GM19193 (cell line): ENCODE results near the gene LMF1.

Source experiments
- POLR2A ChIP-seq: IDR thresholded peaks from 4 replicates; pipeline ENCODE4 v1.6.1; 2011; ENCODE audit not compliant: insufficient read depth, insufficient read length; ENCODE audit errors: extremely low read depth

LMF1 gene

GRCh38 chr16:894841-895240, 75.9 kb downstream of the LMF1 start:
- TF ChIP-seq POLR2A, result no peak

DNA sequence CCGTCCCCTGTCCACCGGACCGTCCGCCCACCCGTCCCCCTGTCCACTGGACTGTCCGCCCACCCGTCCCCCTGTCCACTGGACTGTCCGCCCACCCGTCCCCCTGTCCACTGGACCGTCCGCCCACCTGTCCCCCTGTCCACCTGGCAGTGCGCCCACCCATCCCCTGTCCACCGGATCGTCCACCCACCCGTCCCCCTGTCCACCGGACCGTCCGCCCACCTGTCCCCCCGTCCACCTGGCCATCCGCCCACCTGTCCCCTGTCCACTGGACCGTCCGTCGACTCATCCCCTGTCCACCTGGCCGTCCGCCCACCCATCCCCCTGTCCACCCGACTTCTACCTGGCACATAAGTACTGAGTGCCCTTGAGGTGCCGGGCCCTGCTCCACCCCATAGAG, 76.6 kb downstream of the LMF1 start:
- TF ChIP-seq POLR2A, result no peak

- TF ChIP-seq POLR2A, result no peak
These were observed 77.4 kb downstream of the LMF1 start for GRCh38 chr16:893360-893759.

GRCh38 chr16:892536-893255, 78.1 kb downstream of the LMF1 start:
- TF ChIP-seq POLR2A, result no peak

DNA sequence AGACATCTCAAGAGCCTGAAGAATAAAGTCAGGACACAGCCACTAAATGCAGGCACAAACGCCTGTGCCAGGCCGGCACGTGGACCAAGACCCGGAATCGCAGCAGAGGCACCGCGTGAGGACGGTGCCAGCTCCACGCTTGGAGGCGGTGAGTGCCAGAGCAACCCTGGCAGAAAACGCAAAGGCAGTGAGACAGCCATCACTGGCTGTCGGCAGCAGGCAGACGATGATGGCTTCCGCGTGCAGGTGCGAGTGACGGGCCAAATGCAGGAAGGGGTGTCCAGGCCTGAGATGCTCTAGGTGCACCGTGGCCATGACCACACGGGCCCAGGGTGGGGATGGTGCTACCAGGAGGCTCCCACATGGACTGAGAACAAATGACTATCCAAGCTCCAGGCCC, 78.8 kb downstream of the LMF1 start:
- no peak for TF ChIP-seq POLR2A

GRCh38 chr16:891353-891740, 79.4 kb downstream of the LMF1 start:
- TF ChIP-seq POLR2A, result no peak

DNA sequence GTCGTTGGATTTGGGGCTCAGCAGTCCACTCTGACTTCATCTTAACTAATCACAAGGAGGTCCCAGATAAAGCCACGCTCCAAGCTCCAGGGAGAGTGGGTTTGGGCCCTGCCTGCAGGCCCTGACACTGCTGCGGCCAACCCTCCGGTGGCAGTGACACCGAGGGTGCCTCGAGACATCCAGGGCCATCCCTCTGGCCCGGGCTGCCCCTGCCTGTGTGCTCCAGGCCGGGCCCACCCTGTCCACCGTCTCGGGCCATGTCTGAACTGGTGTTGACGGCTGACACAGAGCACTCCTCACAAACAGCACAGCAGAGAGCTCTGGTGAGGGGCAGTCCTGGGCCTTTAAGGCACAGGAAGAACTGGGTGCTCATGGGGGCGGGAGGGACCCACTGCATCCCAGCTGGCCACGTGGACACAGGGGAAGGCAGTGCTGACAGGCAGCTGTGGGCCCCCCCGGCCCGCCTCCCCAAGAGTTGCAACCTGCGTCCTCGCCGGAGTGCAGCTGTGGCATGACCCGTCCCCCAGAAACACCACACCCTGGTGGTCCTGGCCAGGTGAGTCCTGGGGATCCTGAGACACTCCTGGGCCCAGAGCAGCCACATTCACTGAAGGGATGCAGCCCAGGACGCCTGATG, 80.0 kb downstream of the LMF1 start:
- no peak for TF ChIP-seq POLR2A

- TF ChIP-seq POLR2A, result no peak
These were observed 80.6 kb downstream of the LMF1 start for GRCh38 chr16:890217-890616.

DNA sequence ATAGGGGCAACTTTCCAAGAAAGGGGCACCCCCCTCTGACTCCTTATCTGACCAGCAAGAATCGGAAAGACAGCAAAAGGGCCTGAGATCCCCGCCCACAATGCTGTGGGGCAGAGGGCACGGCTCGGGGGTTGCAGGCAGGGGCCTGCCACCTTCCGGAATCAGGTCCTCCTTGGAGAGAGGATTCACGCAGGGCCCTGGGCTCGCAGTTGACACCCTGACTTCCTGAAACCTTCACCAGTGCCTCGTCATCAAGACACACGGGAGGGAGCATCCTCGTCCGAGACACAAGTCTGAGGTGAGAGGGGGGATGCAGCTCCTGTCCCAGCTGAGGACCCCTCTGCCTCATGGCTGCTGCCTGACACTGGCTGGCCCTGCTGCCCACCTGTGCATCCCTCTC, 81.2 kb downstream of the LMF1 start:
- no peak for TF ChIP-seq POLR2A

GRCh38 chr16:888901-889570, 81.7 kb downstream of the LMF1 start:
- TF ChIP-seq POLR2A, result no peak

DNA sequence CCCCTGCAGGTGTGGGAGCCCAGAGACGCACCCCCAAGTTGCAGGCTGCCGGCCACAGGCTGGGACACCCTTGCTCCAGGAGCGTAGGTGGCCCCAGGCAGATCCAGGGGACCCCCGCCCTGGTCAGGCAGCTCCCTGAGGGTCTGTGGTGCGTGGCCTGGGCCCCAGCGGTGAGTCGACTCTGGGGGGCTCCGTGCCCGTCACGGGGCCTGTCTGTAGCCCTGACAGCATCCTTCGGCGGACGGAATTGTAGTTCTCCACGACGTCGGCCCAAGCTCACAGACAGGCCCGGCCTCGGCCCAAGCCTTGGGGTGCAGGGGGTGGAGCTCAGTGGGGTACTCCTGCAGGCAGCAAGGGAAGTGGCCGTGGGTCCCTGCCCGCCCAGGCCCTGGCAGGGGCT, 82.9 kb downstream of the LMF1 start:
- TF ChIP-seq POLR2A, result no peak

GRCh38 chr16:886802-887731, 83.7 kb downstream of the LMF1 start:
- TF ChIP-seq POLR2A, result no peak

DNA sequence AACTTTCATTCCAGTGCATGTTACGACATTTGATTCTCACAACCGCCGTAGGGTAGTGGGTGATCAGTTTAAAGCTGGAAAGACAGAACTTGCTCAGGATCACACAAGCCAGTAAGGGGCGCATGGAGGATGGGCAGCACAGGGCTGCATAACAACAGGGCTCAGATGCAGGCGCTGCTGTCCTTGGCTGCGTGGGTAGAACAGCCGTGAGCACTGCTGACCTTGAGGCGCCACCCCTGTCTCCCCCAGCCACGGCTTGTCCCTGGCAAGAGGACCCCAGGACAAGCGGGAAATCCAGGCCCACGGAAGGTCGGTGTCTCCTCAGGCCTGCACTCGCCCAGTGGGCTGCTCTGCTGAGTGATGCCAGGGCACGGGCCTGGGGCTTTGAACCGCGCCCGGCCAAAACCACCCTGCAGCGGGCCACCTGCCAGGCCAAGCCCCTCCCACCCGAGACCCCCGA, 84.7 kb downstream of the LMF1 start:
- no peak for TF ChIP-seq POLR2A

GRCh38 chr16:885391-885790, 85.4 kb downstream of the LMF1 start:
- TF ChIP-seq POLR2A, result no peak

- TF ChIP-seq POLR2A, result no peak
These were observed 86.6 kb downstream of the LMF1 start for GRCh38 chr16:884232-884631.
